HG03575 (cell line): ENCODE results near the gene MTR.

Source experiments
- ATAC-seq: cut with Tn5 transposase; IDR thresholded peaks from one replicate; pipeline ENCODE4 v1.9.1; 2021; ENCODE audit not compliant: unreplicated experiment, insufficient number of reproducible peaks, low FRiP score; ENCODE audit errors: extremely low read depth

Gene MTR

GRCh38 chr1:236921610-236922009 lies 126.5 kb downstream of the MTR start:
- no peak for ATAC-seq

- no peak for ATAC-seq
Measured at GRCh38 chr1:236922190-236922589, 127.1 kb downstream of the MTR start.

- ATAC-seq: no peak
Measured at GRCh38 chr1:236925386-236925785, 130.3 kb downstream of the MTR start.

- ATAC-seq: no peak
Measured at GRCh38 chr1:236930503-236930902, 135.4 kb downstream of the MTR start.

- ATAC-seq: no peak
Measured at GRCh38 chr1:236938760-236939159, 143.7 kb downstream of the MTR start.

GRCh38 chr1:236942431-236942830 lies 147.3 kb downstream of the MTR start:
- no peak for ATAC-seq

- no peak for ATAC-seq
Measured at GRCh38 chr1:236944556-236944955, 149.5 kb downstream of the MTR start.

GRCh38 chr1:236945002-236945401 lies 149.9 kb downstream of the MTR start:
- ATAC-seq: no peak

- no peak for ATAC-seq
Measured at GRCh38 chr1:236947794-236948193, 152.7 kb downstream of the MTR start.

GRCh38 chr1:236948381-236948780 lies 153.3 kb downstream of the MTR start:
- no peak for ATAC-seq

- ATAC-seq: no peak
Measured at GRCh38 chr1:236948996-236949395, 153.9 kb downstream of the MTR start.

- ATAC-seq: no peak
Measured at GRCh38 chr1:236950365-236950764, 155.3 kb downstream of the MTR start.

- no peak for ATAC-seq
Measured at GRCh38 chr1:236951672-236952071, 156.6 kb downstream of the MTR start.

- ATAC-seq: no peak
Measured at GRCh38 chr1:236952246-236953003, 157.3 kb downstream of the MTR start.

- ATAC-seq: no peak
Measured at GRCh38 chr1:236953151-236953700, 158.1 kb downstream of the MTR start.
